Measurements from ENCODE around the gene GPRC5A. TPM values are rescaled to one million over a fixed set of nuclear protein-coding genes. Genes with fewer than 3 reads are reported as not detected.

Gene GPRC5A
- polyA plus RNA-seq, 3 donors, result 6.1 to 19.0 (median 6.6) TPM

GRCh38 chr12:12927211-12928079, 36.1 kb downstream of the GPRC5A start:
- peak in 6 of 11 donors; percentile 25 to 68 (median 48) for DNase-seq (ENCODE audit: extremely low read depth in 1 of 11, low read depth in 9 of 11, low spot score in 4 of 11)

GRCh38 chr12:12929696-12930095, 38.3 kb downstream of the GPRC5A start:
- no peak for DNase-seq (ENCODE audit: extremely low read depth in 1 of 11, low read depth in 9 of 11, low spot score in 4 of 11)

GRCh38 chr12:12930633-12931219, 39.4 kb downstream of the GPRC5A start:
- no peak for DNase-seq (ENCODE audit: extremely low read depth in 1 of 11, low read depth in 9 of 11, low spot score in 4 of 11)

- DNase-seq (ENCODE audit: extremely low read depth in 1 of 11, low read depth in 9 of 11, low spot score in 4 of 11), result no peak
Observed at GRCh38 chr12:12933742-12934141, 42.4 kb downstream of the GPRC5A start.

- DNase-seq (ENCODE audit: extremely low read depth in 1 of 11, low read depth in 9 of 11, low spot score in 4 of 11), result no peak
Observed at GRCh38 chr12:12934556-12934955, 43.2 kb downstream of the GPRC5A start.

GRCh38 chr12:12936983-12937491, 45.7 kb downstream of the GPRC5A start:
- DNase-seq (ENCODE audit: extremely low read depth in 1 of 11, low read depth in 9 of 11, low spot score in 4 of 11), result no peak

GRCh38 chr12:12938541-12938940, 47.2 kb downstream of the GPRC5A start:
- DNase-seq (ENCODE audit: extremely low read depth in 1 of 11, low read depth in 9 of 11, low spot score in 4 of 11), result no peak

- no peak for DNase-seq (ENCODE audit: extremely low read depth in 1 of 11, low read depth in 9 of 11, low spot score in 4 of 11)
Observed at GRCh38 chr12:12939888-12940287, 48.5 kb downstream of the GPRC5A start.

GRCh38 chr12:12941450-12942350, 50.3 kb downstream of the GPRC5A start:
- DNase-seq (ENCODE audit: extremely low read depth in 1 of 11, low read depth in 9 of 11, low spot score in 4 of 11), result no peak

- DNase-seq (ENCODE audit: extremely low read depth in 1 of 11, low read depth in 9 of 11, low spot score in 4 of 11), result no peak
Observed at GRCh38 chr12:12943586-12944260, 52.4 kb downstream of the GPRC5A start.

GRCh38 chr12:12945591-12945990, 54.2 kb downstream of the GPRC5A start:
- no peak for DNase-seq (ENCODE audit: extremely low read depth in 1 of 11, low read depth in 9 of 11, low spot score in 4 of 11)

GRCh38 chr12:12946686-12947355, 55.5 kb downstream of the GPRC5A start:
- no peak for DNase-seq (ENCODE audit: extremely low read depth in 1 of 11, low read depth in 9 of 11, low spot score in 4 of 11)

GRCh38 chr12:12947902-12948301, 56.5 kb downstream of the GPRC5A start:
- no peak for DNase-seq (ENCODE audit: extremely low read depth in 1 of 11, low read depth in 9 of 11, low spot score in 4 of 11)

- DNase-seq (ENCODE audit: extremely low read depth in 1 of 11, low read depth in 9 of 11, low spot score in 4 of 11), result no peak
Observed at GRCh38 chr12:12951504-12951903, 60.1 kb downstream of the GPRC5A start.

GRCh38 chr12:12952036-12952435, 60.7 kb downstream of the GPRC5A start, which contains the start of gene GPRC5D:
GPRC5D (minus strand) TSS chr12:12952170; CDS start chr12:12950384, 1,786 bp downstream.
- no peak for DNase-seq (ENCODE audit: extremely low read depth in 1 of 11, low read depth in 9 of 11, low spot score in 4 of 11)

GRCh38 chr12:12954356-12954755, 63.0 kb downstream of the GPRC5A start:
- DNase-seq (ENCODE audit: extremely low read depth in 1 of 11, low read depth in 9 of 11, low spot score in 4 of 11), result no peak

GRCh38 chr12:12954878-12955625, 63.7 kb downstream of the GPRC5A start:
- DNase-seq (ENCODE audit: extremely low read depth in 1 of 11, low read depth in 9 of 11, low spot score in 4 of 11), result peak in 2 of 11 donors; percentile 15 to 18
